GM18499 (cell line): Measurements from ENCODE around the gene PAH.

Experiments used
- ATAC-seq: cut with Tn5 transposase; IDR thresholded peaks from one replicate; pipeline ENCODE4 v1.9.1; 2021; ENCODE audit warnings: moderate number of reproducible peaks; ENCODE audit not compliant: insufficient read depth, unreplicated experiment

The PAH gene

GRCh38 chr12:102950950-102951619 is 34.0 kb upstream of the PAH start:
- ATAC-seq, result no peak

GRCh38 chr12:102950107-102950949 is 33.3 kb upstream of the PAH start:
- no peak for ATAC-seq

- no peak for ATAC-seq
These were observed 31.9 kb upstream of the PAH start for GRCh38 chr12:102948941-102949352.

GRCh38 chr12:102946042-102946441 is 29.0 kb upstream of the PAH start:
- ATAC-seq, result no peak

- ATAC-seq, result no peak
These were observed 22.7 kb upstream of the PAH start for GRCh38 chr12:102939670-102940222.

- no peak for ATAC-seq
These were observed 22.0 kb upstream of the PAH start for GRCh38 chr12:102939059-102939458.

- ATAC-seq, result no peak
These were observed 16.1 kb upstream of the PAH start for GRCh38 chr12:102933168-102933567.

GRCh38 chr12:102927220-102927619 is 10.2 kb upstream of the PAH start:
- ATAC-seq, result no peak

GRCh38 chr12:102921240-102921639 is 4.2 kb upstream of the PAH start:
- ATAC-seq, result no peak

- no peak for ATAC-seq
These were observed 3.2 kb upstream of the PAH start for GRCh38 chr12:102920271-102920670.

GRCh38 chr12:102918840-102919239 is 1.8 kb upstream of the PAH start:
- ATAC-seq, result no peak

- no peak for ATAC-seq
These were observed 605 bp downstream of the PAH start for GRCh38 chr12:102916252-102917025.

GRCh38 chr12:102913453-102914226 is 3.4 kb downstream of the PAH start:
- no peak for ATAC-seq

- ATAC-seq, result no peak
These were observed 4.8 kb downstream of the PAH start for GRCh38 chr12:102912258-102912657.

GRCh38 chr12:102911320-102911719 is 5.7 kb downstream of the PAH start:
- ATAC-seq, result no peak

- ATAC-seq, result no peak
These were observed 6.3 kb downstream of the PAH start for GRCh38 chr12:102910792-102911191.

- ATAC-seq, result no peak
These were observed 6.9 kb downstream of the PAH start for GRCh38 chr12:102910137-102910536.

- ATAC-seq, result no peak
These were observed 9.1 kb downstream of the PAH start for GRCh38 chr12:102907918-102908317.

GRCh38 chr12:102905229-102905628 is 11.8 kb downstream of the PAH start:
- ATAC-seq, result no peak
